ENCODE data around the gene PRDX2. TPM values are rescaled to one million over a fixed set of nuclear protein-coding genes. Genes with fewer than 3 reads are reported as not detected.
A peak's percentile ranks its signal among the peaks of the same experiment; 100 is the strongest.
"Not testable (repeated sequence)": the region's sequence is repeated elsewhere in the genome, so short reads cannot be mapped to it uniquely, and the experiment has no call there.

The PRDX2 gene
- total RNA-seq, 1 donor from 2014 or later: 235 TPM

GRCh38 chr19:12800923-12801465, 606 bp downstream of the PRDX2 start:
- Mint-ChIP-seq H3K27me3 (ENCODE audit: unreplicated experiment) (no peaks in the 10 kb centered on the region), H3K9me3 (ENCODE audit: unreplicated experiment) (no peaks in the 10 kb centered on the region), H3K27ac (ENCODE audit: unreplicated experiment) (peak overlapping the region; percentile 31), H3K4me1 (ENCODE audit: unreplicated experiment) (peaks cover 22% of the 10 kb centered on the region), H3K36me3 (ENCODE audit: unreplicated experiment) (no peaks in the 10 kb centered on the region), H3K4me3 (ENCODE audit: unreplicated experiment) (peak overlapping the region; percentile 85)
- no peak for DNase-seq (ENCODE audit: extremely low spot score, unreplicated experiment)
- no peak for TF ChIP-seq CTCF (IDR thresholded peaks at IDR 0.05)

- no peak for DNase-seq (ENCODE audit: extremely low spot score, unreplicated experiment)
- no peak for TF ChIP-seq CTCF (IDR thresholded peaks at IDR 0.05)
- Mint-ChIP-seq H3K27me3 (ENCODE audit: unreplicated experiment) (no peaks in the 10 kb centered on the region), H3K36me3 (ENCODE audit: unreplicated experiment) (no peaks in the 10 kb centered on the region), H3K27ac (ENCODE audit: unreplicated experiment) (no peak overlapping the region), H3K4me1 (ENCODE audit: unreplicated experiment) (peaks cover 24% of the 10 kb centered on the region), H3K9me3 (ENCODE audit: unreplicated experiment) (no peaks in the 10 kb centered on the region), H3K4me3 (ENCODE audit: unreplicated experiment) (peak overlapping the region; percentile 85)
Observed at GRCh38 chr19:12800466-12800770, 1.2 kb downstream of the PRDX2 start.

- TF ChIP-seq CTCF (IDR thresholded peaks at IDR 0.05): no peak
- no peaks in the 10 kb centered on the region for H3K27me3 Mint-ChIP-seq (ENCODE audit: unreplicated experiment)
- no peak overlapping the region for H3K27ac Mint-ChIP-seq (ENCODE audit: unreplicated experiment)
Observed at GRCh38 chr19:12799742-12800465, 1.7 kb downstream of the PRDX2 start.

GRCh38 chr19:12797607-12798006, 4.0 kb downstream of the PRDX2 start:
- H3K27ac Mint-ChIP-seq (ENCODE audit: unreplicated experiment); H3K36me3 Mint-ChIP-seq (ENCODE audit: unreplicated experiment); DNase-seq (ENCODE audit: extremely low spot score, unreplicated experiment); H3K9me3 Mint-ChIP-seq (ENCODE audit: unreplicated experiment); H3K27me3 Mint-ChIP-seq (ENCODE audit: unreplicated experiment); H3K4me3 Mint-ChIP-seq (ENCODE audit: unreplicated experiment): not testable (repeated sequence)
- H3K4me1 Mint-ChIP-seq (ENCODE audit: unreplicated experiment): peaks cover 32% of the 10 kb centered on the region

More at GRCh38 chr19:12799742-12800465, 1.7 kb downstream of the PRDX2 start:
- H3K9me3 Mint-ChIP-seq (ENCODE audit: unreplicated experiment): no peaks in the 10 kb centered on the region
- DNase-seq (ENCODE audit: extremely low spot score, unreplicated experiment): no peak
- H3K4me1 Mint-ChIP-seq (ENCODE audit: unreplicated experiment): peaks cover 25% of the 10 kb centered on the region
- no peaks in the 10 kb centered on the region for H3K36me3 Mint-ChIP-seq (ENCODE audit: unreplicated experiment)
- peak overlapping the region; percentile 85 for H3K4me3 Mint-ChIP-seq (ENCODE audit: unreplicated experiment)

GRCh38 chr19:12797141-12797587, 4.4 kb downstream of the PRDX2 start:
- peaks cover 28% of the 10 kb centered on the region for H3K4me1 Mint-ChIP-seq (ENCODE audit: unreplicated experiment)
- H3K36me3 Mint-ChIP-seq (ENCODE audit: unreplicated experiment): peaks cover 2% of the 10 kb centered on the region
- no peak overlapping the region for H3K27ac Mint-ChIP-seq (ENCODE audit: unreplicated experiment)
- H3K4me3 Mint-ChIP-seq (ENCODE audit: unreplicated experiment): no peak overlapping the region
- TF ChIP-seq CTCF (IDR thresholded peaks at IDR 0.05): no peak
- H3K27me3 Mint-ChIP-seq (ENCODE audit: unreplicated experiment): no peaks in the 10 kb centered on the region
- no peaks in the 10 kb centered on the region for H3K9me3 Mint-ChIP-seq (ENCODE audit: unreplicated experiment)
- DNase-seq (ENCODE audit: extremely low spot score, unreplicated experiment): no peak
